ENCODE data around the gene NR3C1. TPM values are rescaled to one million over a fixed set of nuclear protein-coding genes. Genes with fewer than 3 reads are reported as not detected.

NR3C1 gene
- polyA plus RNA-seq, 1 donor from 2014 or later = 2.3 TPM

GRCh38 chr5:143390258-143390657 lies 13.2 kb downstream of the NR3C1 start:
- Histone ChIP-seq H3K27ac (ENCODE audit: low read length) (no peak overlapping the region), H3F3A (ENCODE audit: insufficient read depth, low read length, poor library complexity, severe bottlenecking) (no peaks in the 10 kb centered on the region), H3K9me3 (ENCODE audit: low read length) (no peaks in the 10 kb centered on the region), H3K9me2 (ENCODE audit: insufficient read depth, low read length) (no peaks in the 10 kb centered on the region), H3K36me3 (ENCODE audit: insufficient read depth, low read length) (no peaks in the 10 kb centered on the region), H3K27me3 (ENCODE audit: insufficient read depth, low read depth, low read length) (no peaks in the 10 kb centered on the region), H4K20me1 (ENCODE audit: insufficient read depth) (no peaks in the 10 kb centered on the region), H3K4me2 (ENCODE audit: low read length) (no peak overlapping the region), H3K79me2 (replicated peaks; ENCODE audit: insufficient read depth, low read length) (no peaks in the 10 kb centered on the region), H3K4me3 (ENCODE audit: low read length) (no peak overlapping the region), H3K9ac (ENCODE audit: low read length) (no peak overlapping the region), H2AFZ (ENCODE audit: low read depth, low read length) (no peak overlapping the region)
- no peak for TF ChIP-seq MXI1 (conservative IDR thresholded peaks at IDR 0.05; ENCODE audit: poor library complexity, severe bottlenecking)
- no peak for TF ChIP-seq SMC3 (conservative IDR thresholded peaks at IDR 0.05; ENCODE audit: poor library complexity)
- no peak for TF ChIP-seq POLR2AphosphoS5 (IDR thresholded peaks at IDR 0.05)
- no peak for TF ChIP-seq EZH2 (IDR thresholded peaks at IDR 0.05; ENCODE audit: borderline replicate concordance, insufficient read depth, low read length, poor library complexity, severe bottlenecking)
- TF ChIP-seq EP300 (conservative IDR thresholded peaks at IDR 0.05; ENCODE audit: poor library complexity, severe bottlenecking) = no peak
- no peak for TF ChIP-seq CTCF (IDR thresholded peaks at IDR 0.05; ENCODE audit: poor library complexity, severe bottlenecking)
- TF ChIP-seq TAF1 (IDR thresholded peaks at IDR 0.05; ENCODE audit: low read depth) = no peak
- no peak for TF ChIP-seq RAD21 (conservative IDR thresholded peaks at IDR 0.05)
- no peak for TF ChIP-seq REST (IDR thresholded peaks at IDR 0.05; ENCODE audit: borderline replicate concordance)

- TF ChIP-seq EP300 (conservative IDR thresholded peaks at IDR 0.05; ENCODE audit: poor library complexity, severe bottlenecking) (no peak), RAD21 (conservative IDR thresholded peaks at IDR 0.05) (no peak), TAF1 (IDR thresholded peaks at IDR 0.05; ENCODE audit: low read depth) (no peak), EZH2 (IDR thresholded peaks at IDR 0.05; ENCODE audit: borderline replicate concordance, insufficient read depth, low read length, poor library complexity, severe bottlenecking) (no peak), REST (IDR thresholded peaks at IDR 0.05; ENCODE audit: borderline replicate concordance) (no peak), CTCF (IDR thresholded peaks at IDR 0.05; ENCODE audit: poor library complexity, severe bottlenecking) (no peak), MXI1 (conservative IDR thresholded peaks at IDR 0.05; ENCODE audit: poor library complexity, severe bottlenecking) (no peak), POLR2AphosphoS5 (IDR thresholded peaks at IDR 0.05) (no peak), SMC3 (conservative IDR thresholded peaks at IDR 0.05; ENCODE audit: poor library complexity) (no peak)
- Histone ChIP-seq H3K4me2 (ENCODE audit: low read length) (no peak overlapping the region), H3K27me3 (ENCODE audit: insufficient read depth, low read depth, low read length) (no peaks in the 10 kb centered on the region), H3K9me3 (ENCODE audit: low read length) (no peaks in the 10 kb centered on the region), H3F3A (ENCODE audit: insufficient read depth, low read length, poor library complexity, severe bottlenecking) (no peaks in the 10 kb centered on the region), H3K4me3 (ENCODE audit: low read length) (no peak overlapping the region), H3K27ac (ENCODE audit: low read length) (no peak overlapping the region), H3K36me3 (ENCODE audit: insufficient read depth, low read length) (no peaks in the 10 kb centered on the region), H3K9ac (ENCODE audit: low read length) (no peak overlapping the region), H2AFZ (ENCODE audit: low read depth, low read length) (no peak overlapping the region), H3K79me2 (replicated peaks; ENCODE audit: insufficient read depth, low read length) (no peaks in the 10 kb centered on the region), H4K20me1 (ENCODE audit: insufficient read depth) (no peaks in the 10 kb centered on the region), H3K9me2 (ENCODE audit: insufficient read depth, low read length) (no peaks in the 10 kb centered on the region)
Measured at GRCh38 chr5:143386725-143387124, 16.8 kb downstream of the NR3C1 start.

Data from neural cell (in vitro differentiated cells).